Stimulated activated naive CD8-positive, alpha-beta T cell treated with anti-CD3 and anti-CD28 coated beads, Interleukin-15, amount 100 ng/mL, for 72 hours (primary cell): ENCODE data around the gene NEURL4.
"Not testable (repeated sequence)": the region's sequence is repeated elsewhere in the genome, so short reads cannot be mapped to it uniquely, and the experiment has no call there.

ENCODE experiments used
- ATAC-seq: fragments of 150-1000 bp; cut with Tn5 transposase; 2 replicates; pipeline ENCODE4 v1.10.0; 2021; ENCODE audit warnings: mild to moderate bottlenecking, moderate library complexity
- DNase-seq, 2 donors: peaks; one replicate each; pipeline ENCODE4 v3.0.0; 2021 to 2022
- H3K27ac Mint-ChIP-seq, 2 donors: one replicate each; pipeline ENCODE4 v1.8.0; 2022; ENCODE audit warnings: mild to moderate bottlenecking in 2 of 2, mixed read lengths in 2 of 2, moderate library complexity in 2 of 2
- H3K27me3 Mint-ChIP-seq: one replicate; pipeline ENCODE4 v1.8.0; 2022; ENCODE audit warnings: mixed read lengths
- H3K4me1 Mint-ChIP-seq: one replicate; pipeline ENCODE4 v1.8.0; 2022; ENCODE audit warnings: mild to moderate bottlenecking, mixed read lengths
- H3K4me3 Mint-ChIP-seq, 2 donors: one replicate each; pipeline ENCODE4 v1.8.0; 2022; ENCODE audit warnings: mild to moderate bottlenecking in 2 of 2, mixed read lengths in 2 of 2, moderate library complexity in 1 of 2
- H3K9me3 Mint-ChIP-seq, 2 donors: one replicate each; pipeline ENCODE4 v1.8.0; 2022; ENCODE audit warnings: mixed read lengths in 2 of 2

Gene NEURL4

GRCh38 chr17:7332600-7333069, 3.5 kb upstream of the NEURL4 start:
- ATAC-seq, H3K9me3 Mint-ChIP-seq, H3K27me3 Mint-ChIP-seq: not testable (repeated sequence)
- DNase-seq: peak in 1 of 2 donors; percentile 72
- Mint-ChIP-seq H3K4me3 (peak overlapping the region; percentile 56 to 62), H3K27ac (peak overlapping the region; percentile 7 to 17), H3K4me1 (peaks cover 82% of the 10 kb centered on the region)

DNA sequence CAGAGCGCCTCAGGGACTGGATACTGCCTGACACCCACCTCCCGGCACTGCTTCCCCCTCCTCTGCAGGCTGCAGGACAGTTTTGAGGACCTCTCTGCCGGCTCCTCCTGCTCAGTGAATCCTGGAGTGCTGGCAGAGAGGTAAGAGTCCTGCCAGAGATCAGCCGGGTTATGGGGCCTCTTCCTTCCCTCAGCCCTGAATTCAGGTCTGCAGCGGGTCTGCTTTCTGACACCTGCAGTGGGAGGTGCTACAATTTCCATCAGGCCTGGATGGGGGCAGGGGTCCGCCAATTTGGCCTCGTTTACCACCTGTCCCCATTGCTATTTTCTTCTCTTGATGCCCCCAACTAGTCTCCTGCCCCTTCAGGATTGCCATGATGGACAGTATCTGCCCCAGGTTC, 3.0 kb upstream of the NEURL4 start:
- Mint-ChIP-seq H3K27ac (no peak overlapping the region), H3K4me1 (peaks cover 82% of the 10 kb centered on the region), H3K9me3 (no peaks in the 10 kb centered on the region), H3K27me3 (no peaks in the 10 kb centered on the region), H3K4me3 (peak overlapping the region; percentile 56 to 62)
- ATAC-seq (no peak), DNase-seq (no peak)

- Mint-ChIP-seq H3K27me3 (no peaks in the 10 kb centered on the region), H3K4me1 (peaks cover 80% of the 10 kb centered on the region), H3K4me3 (peak overlapping the region; percentile 83 to 93), H3K27ac (peak overlapping the region in 1 of 2 donors; percentile 75), H3K9me3 (no peaks in the 10 kb centered on the region)
- ATAC-seq: no peak
- DNase-seq: no peak
Observed at GRCh38 chr17:7330638-7331015, 1.5 kb upstream of the NEURL4 start.

GRCh38 chr17:7329997-7330637, 982 bp upstream of the NEURL4 start:
- no peaks in the 10 kb centered on the region for H3K27me3 Mint-ChIP-seq
- H3K27ac Mint-ChIP-seq: peak overlapping the region; percentile 97 to 99
- peak overlapping the region; percentile 83 to 93 for H3K4me3 Mint-ChIP-seq
- peaks cover 80% of the 10 kb centered on the region for H3K4me1 Mint-ChIP-seq
- DNase-seq (peak; percentile 85 to 86), ATAC-seq (peak; percentile 78)
- no peaks in the 10 kb centered on the region for H3K9me3 Mint-ChIP-seq

DNA sequence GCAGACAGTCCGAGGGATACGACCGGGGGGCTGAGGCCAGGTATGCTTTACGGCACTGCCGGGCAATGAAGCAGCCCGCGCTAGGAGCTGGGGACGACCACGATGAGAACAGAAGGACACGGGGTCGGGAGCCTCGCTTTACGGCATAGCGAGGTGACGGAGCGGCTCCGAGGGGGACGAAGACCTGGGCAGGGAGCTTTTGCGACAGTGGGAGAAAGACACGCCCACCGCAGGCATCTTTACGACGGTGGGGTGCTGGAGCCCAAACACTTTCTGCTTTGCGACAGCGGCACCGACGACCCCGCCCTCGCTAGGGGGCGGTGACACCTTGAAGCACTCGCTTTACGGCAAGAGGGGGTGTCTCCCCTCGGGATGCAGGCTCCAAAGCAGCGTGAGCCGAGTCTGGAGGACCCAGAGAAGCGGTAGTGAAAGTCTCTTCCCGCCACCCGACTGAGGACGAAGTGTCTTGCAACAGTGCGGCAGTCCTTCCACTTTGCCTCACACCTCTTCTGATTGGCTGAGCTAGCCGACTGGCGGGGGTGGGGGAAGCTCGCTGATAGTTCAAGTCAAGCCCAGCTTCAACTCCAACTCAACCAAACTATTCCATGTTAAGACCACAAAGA, 350 bp upstream of the NEURL4 start:
- DNase-seq (peak; percentile 97 to 98), ATAC-seq (peak; percentile 81)
- Mint-ChIP-seq H3K27ac (peak overlapping the region; percentile 97 to 99), H3K9me3 (no peaks in the 10 kb centered on the region), H3K4me3 (peak overlapping the region; percentile 83 to 93), H3K4me1 (peaks cover 80% of the 10 kb centered on the region), H3K27me3 (no peaks in the 10 kb centered on the region)

DNA sequence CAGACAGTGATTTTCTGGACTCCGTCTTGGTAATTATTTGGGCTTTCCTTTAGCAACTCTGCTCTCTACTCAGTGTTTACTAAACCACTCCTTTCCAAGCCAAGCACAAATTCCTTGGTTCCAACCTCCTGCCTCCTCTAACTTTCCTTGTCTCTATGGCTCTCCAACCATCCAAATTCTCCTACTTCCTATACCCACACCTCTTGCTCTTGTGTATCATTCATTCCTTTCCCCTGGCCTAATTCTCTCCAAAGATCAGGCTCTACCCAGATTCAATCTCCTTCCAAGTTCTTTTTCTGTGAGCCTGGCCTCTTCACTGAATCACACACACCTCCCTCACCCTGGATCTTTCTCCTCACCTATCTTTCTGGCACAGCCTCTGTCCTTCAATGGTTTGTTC, 1.1 kb downstream of the NEURL4 start:
- ATAC-seq: no peak
- H3K4me3 Mint-ChIP-seq: peak overlapping the region; percentile 86 to 97
- H3K9me3 Mint-ChIP-seq: no peaks in the 10 kb centered on the region
- H3K27ac Mint-ChIP-seq: peak overlapping the region; percentile 4 to 28
- no peaks in the 10 kb centered on the region for H3K27me3 Mint-ChIP-seq
- DNase-seq: no peak
- peaks cover 81% of the 10 kb centered on the region for H3K4me1 Mint-ChIP-seq

DNA sequence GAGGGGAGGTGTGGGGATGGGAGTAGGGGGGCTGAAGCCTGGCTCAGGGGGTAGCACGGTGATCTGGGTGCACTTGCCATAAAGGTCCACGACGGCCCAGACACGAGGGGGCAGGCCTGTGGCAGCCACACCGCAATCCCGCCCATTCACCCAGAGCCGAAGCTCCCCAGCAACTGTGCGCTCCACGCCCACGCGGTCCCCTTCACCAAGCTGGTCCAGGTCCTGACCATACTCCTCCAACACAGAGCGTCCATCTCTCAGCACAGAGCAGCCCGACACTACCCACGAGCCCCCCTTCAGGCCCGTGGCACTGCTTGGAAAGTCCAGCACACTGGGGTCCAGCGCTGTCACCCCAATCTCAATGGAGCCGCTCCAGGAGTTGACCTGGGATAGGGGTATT, 1.6 kb downstream of the NEURL4 start:
- DNase-seq (no peak), ATAC-seq (no peak)
- Mint-ChIP-seq H3K27ac (no peak overlapping the region), H3K4me3 (peak overlapping the region in 1 of 2 donors; percentile 21), H3K4me1 (peaks cover 75% of the 10 kb centered on the region), H3K9me3 (no peaks in the 10 kb centered on the region), H3K27me3 (no peaks in the 10 kb centered on the region)

GRCh38 chr17:7327056-7327455, 2.1 kb downstream of the NEURL4 start:
- peak overlapping the region in 1 of 2 donors; percentile 2 for H3K27ac Mint-ChIP-seq
- H3K4me3 Mint-ChIP-seq: no peak overlapping the region
- ATAC-seq: no peak
- DNase-seq: no peak
- H3K4me1 Mint-ChIP-seq: peaks cover 71% of the 10 kb centered on the region
- no peaks in the 10 kb centered on the region for H3K9me3 Mint-ChIP-seq
- H3K27me3 Mint-ChIP-seq: no peaks in the 10 kb centered on the region

DNA sequence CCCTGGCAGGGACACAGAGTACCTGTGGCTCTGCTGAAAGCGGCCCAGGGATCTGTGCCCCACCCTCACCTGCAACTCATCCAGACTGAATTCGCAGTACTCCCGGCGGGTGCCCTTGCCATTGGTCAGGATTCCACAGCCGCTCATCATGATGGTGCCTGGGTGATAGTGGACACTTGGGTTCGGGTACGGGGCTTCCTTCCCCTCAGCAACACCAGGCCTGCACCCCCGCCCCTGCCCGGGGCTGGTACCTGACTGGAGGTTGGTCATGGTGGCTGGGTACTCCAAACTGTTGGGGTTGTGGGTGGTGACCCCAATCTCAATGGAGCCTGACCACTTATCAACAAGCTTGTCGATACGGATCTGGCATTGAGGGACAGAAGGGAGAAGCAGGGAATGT, 2.9 kb downstream of the NEURL4 start:
- Mint-ChIP-seq H3K27ac (no peak overlapping the region), H3K4me3 (no peak overlapping the region), H3K4me1 (peaks cover 65% of the 10 kb centered on the region)

DNA sequence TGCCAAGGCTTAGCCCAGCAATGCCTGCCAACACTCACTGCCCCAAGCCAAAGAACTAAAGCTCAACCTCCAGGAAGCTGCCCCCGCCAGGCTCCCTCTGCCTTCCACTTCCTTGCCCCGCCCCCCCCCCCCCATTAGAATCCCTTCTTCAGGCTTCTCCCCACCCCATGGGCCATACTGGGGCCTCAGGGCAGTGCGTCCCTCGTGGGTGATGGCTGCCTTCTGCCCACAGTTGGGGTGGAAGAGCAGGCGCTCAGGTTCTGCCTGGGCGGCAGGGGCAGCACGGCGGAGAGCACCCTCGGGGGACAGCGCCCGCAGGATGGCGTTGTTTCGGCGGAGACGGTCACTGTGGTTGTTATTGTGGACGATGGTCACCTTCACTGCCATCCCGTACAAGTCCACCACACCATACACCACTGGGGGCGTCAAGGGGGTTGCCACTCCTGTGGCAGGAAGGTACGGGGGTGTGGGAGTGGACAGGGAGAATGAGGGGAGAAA, 4.1 kb downstream of the NEURL4 start:
- no peak overlapping the region for H3K27ac Mint-ChIP-seq
- H3K4me1 Mint-ChIP-seq: peaks cover 54% of the 10 kb centered on the region
- no peak overlapping the region for H3K4me3 Mint-ChIP-seq
- DNase-seq: no peak
- no peak for ATAC-seq
- H3K27me3 Mint-ChIP-seq: no peaks in the 10 kb centered on the region
- H3K9me3 Mint-ChIP-seq: no peaks in the 10 kb centered on the region

More for the DNA sequence above, 2.9 kb downstream of the NEURL4 start:
- no peaks in the 10 kb centered on the region for H3K9me3 Mint-ChIP-seq
- H3K27me3 Mint-ChIP-seq: no peaks in the 10 kb centered on the region
- no peak for DNase-seq
- ATAC-seq: no peak

- H3K9me3 Mint-ChIP-seq: no peaks in the 10 kb centered on the region
- H3K27ac Mint-ChIP-seq: no peak overlapping the region
- H3K4me3 Mint-ChIP-seq: no peak overlapping the region
- H3K27me3 Mint-ChIP-seq: no peaks in the 10 kb centered on the region
- DNase-seq: no peak
- peaks cover 51% of the 10 kb centered on the region for H3K4me1 Mint-ChIP-seq
- ATAC-seq: no peak
Observed at GRCh38 chr17:7324438-7324779, 4.7 kb downstream of the NEURL4 start.

- no peaks in the 10 kb centered on the region for H3K27me3 Mint-ChIP-seq
- DNase-seq: peak; percentile 59 to 60
- peaks cover 50% of the 10 kb centered on the region for H3K4me1 Mint-ChIP-seq
- no peak overlapping the region for H3K27ac Mint-ChIP-seq
- no peaks in the 10 kb centered on the region for H3K9me3 Mint-ChIP-seq
- peak; percentile 68 for ATAC-seq
- no peak overlapping the region for H3K4me3 Mint-ChIP-seq
Observed at GRCh38 chr17:7323731-7324437, 5.3 kb downstream of the NEURL4 start.

- no peak overlapping the region for H3K4me3 Mint-ChIP-seq
- DNase-seq: no peak
Observed at GRCh38 chr17:7322520-7323194, 6.5 kb downstream of the NEURL4 start.

DNA sequence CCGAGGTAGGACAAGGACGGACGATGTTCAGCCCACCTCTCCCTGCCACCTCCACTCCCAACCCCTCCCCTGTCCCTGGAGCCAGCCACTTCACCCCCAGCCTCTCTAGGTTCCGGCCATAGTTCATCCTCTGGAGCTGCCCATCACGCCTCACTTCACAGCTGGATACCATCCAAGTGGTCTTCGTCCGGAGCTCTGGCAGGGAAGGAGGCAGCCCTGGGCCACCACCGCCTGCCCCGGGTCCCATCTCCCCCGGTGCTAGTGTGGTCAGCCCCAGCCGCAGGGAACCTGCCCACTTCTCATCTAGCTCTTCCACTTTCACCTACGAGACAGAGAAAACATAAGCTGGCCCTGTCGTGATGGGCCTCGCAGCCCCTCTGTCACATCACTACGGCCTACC, 7.7 kb downstream of the NEURL4 start:
- Mint-ChIP-seq H3K9me3 (no peaks in the 10 kb centered on the region), H3K4me1 (peaks cover 27% of the 10 kb centered on the region), H3K27ac (no peak overlapping the region), H3K4me3 (no peak overlapping the region), H3K27me3 (no peaks in the 10 kb centered on the region)
- ATAC-seq: no peak
- DNase-seq: no peak

More at GRCh38 chr17:7322520-7323194, 6.5 kb downstream of the NEURL4 start:
- Mint-ChIP-seq H3K27me3 (no peaks in the 10 kb centered on the region), H3K27ac (no peak overlapping the region), H3K4me1 (peaks cover 37% of the 10 kb centered on the region), H3K9me3 (no peaks in the 10 kb centered on the region)
- ATAC-seq: no peak

DNA sequence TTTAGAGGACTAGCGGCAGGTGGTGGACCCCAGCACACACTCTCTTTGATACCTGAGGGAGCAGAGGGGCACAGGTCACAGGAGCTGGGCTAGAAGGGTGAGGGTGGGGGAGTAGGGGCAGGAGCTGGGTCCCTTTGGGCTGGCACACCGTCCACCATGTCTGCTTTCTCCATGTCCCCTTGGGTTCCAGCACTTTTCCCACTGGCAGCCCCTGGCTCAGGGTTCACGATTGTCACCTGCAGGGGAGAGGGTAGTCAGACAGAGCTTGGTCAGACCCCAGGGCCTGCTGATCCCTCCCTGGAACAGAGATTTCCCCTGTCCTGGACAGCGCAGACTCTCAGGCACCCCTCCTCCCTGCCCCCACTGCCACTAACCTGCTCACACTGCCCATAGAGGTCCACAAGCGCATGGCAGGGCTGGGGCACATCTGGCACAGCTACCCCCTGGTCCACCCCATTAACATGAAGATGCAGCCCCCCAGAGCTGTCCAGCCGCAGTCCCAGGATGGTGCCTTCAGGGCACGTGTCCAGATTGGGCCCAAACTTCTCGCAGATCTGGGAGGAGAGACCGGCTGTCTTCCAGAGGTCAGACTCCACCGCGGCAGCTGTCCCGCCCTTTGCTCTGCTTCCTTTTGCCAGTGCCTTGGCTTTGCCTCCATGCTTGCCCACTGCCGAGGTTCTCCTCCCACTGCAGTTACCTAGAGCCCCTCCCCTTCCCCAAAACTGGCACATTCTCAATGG, 10.8 kb downstream of the NEURL4 start:
- H3K9me3 Mint-ChIP-seq: no peaks in the 10 kb centered on the region
- H3K27ac Mint-ChIP-seq: no peak overlapping the region
- H3K4me1 Mint-ChIP-seq: peaks cover 29% of the 10 kb centered on the region
- no peaks in the 10 kb centered on the region for H3K27me3 Mint-ChIP-seq
- ATAC-seq (no peak), DNase-seq (no peak)
- no peak overlapping the region for H3K4me3 Mint-ChIP-seq
